HG02973 (cell line): ENCODE results near the gene ADAMTS16.

Experiments
- ATAC-seq: cut with Tn5 transposase; IDR thresholded peaks from one replicate; pipeline ENCODE4 v1.9.1; 2021; ENCODE audit warnings: moderate library complexity; ENCODE audit not compliant: unreplicated experiment

ADAMTS16 gene

GRCh38 chr5:5339257-5339656 is 199.1 kb downstream of the ADAMTS16 start:
- ATAC-seq: no peak

DNA sequence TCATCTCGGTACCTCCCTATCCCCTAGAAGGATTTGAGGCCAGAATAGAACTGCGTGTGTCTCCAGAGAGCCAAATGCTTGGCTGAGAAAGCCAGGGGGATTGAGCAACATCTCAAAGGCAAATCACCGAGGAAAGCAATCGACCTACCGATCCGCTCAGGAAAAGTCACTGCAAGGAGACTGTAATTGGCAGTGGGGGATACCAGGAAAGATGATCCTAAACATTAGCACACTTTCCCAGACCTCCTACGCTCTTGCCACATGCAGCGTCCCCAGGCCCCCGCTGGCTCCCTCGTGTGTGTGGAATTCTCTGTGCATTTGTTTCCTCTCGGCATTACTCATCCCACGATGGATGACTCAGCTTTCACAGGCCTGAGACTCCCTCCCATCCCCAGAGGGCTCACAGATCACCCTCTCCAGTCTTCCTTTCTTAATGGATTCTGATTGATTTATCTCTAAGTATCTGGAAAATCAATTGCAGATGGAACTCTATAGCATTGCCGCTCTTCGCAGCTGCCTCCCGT is 200.1 kb downstream of the ADAMTS16 start:
- ATAC-seq: no peak

DNA sequence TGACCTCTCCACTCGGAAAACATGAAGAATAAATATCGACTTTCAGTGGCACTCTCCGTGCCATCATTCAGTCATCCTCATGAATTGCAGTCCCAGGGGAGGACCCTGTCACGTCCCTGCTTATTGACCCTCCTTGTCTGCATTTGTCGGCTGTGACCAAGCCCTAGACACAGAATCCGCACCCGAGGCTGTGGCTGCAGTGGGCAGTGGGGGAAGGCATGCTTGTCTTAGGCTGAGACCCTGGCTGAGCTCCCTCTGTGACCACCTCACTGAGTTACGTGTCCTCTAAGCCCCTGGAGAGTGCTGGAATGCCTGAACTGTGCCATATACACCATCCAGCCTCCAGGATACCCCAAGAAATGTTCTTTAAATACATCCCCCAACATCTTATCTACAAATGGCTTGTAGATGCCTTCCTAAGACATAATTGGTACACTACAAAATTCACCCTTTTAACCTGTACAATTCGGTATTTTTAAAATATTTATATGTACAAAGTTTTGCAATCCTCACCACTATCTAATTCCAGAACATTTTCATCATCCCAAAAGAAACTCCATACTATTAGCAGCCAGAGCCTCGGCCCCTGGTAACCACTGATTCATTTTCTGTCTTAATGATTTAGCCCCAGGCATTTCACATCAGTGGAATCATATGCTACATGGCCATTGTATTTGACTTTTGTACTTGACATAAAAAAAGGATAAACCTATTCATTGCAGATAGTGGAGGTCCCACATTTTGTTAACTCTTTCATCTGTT is 201.6 kb downstream of the ADAMTS16 start:
- ATAC-seq: no peak

- ATAC-seq: no peak
Observed at GRCh38 chr5:5342784-5343183, 202.7 kb downstream of the ADAMTS16 start.

- ATAC-seq: no peak
Observed at GRCh38 chr5:5343568-5343967, 203.4 kb downstream of the ADAMTS16 start.

- ATAC-seq: no peak
Observed at GRCh38 chr5:5344051-5344571, 204.0 kb downstream of the ADAMTS16 start.

GRCh38 chr5:5344606-5345005 is 204.5 kb downstream of the ADAMTS16 start:
- ATAC-seq: no peak

DNA sequence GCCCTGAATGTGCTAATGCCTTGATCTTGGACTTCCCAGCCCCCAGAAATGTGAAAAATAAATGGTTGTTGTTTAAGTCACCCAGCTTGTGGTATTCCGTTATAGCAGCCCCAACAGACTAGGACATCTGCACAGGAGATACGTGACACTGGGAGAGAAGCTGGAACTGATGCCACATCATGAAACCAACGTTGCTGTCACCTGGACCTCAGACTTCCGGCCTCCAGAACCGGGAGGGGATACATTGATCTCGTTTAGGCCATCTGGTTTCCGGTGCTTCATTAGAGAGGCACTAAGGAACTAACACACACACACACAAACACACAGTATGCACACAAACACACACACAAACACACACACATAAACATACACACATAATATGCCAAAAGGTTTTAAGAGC is 207.3 kb downstream of the ADAMTS16 start:
- ATAC-seq: no peak

DNA sequence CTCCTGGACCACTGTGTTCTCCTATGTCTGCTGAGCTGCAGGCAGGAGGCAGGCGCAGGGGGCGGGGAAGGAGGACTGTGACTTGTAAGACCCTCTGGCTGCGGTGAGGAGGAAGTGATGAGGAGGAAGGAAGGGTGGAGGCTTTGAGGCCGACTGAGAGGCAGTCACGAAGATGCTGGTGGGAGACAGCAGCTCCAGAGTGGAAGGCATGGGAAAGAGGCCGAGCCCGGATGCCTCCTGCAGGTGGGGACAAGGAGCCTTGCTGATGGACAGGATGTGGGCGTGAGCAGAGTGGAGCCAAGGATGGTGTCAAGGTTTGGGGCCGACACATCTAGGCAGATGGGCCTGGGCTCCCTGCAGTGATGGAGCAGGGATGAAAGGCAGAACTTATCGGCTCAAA is 208.0 kb downstream of the ADAMTS16 start:
- no peak for ATAC-seq

DNA sequence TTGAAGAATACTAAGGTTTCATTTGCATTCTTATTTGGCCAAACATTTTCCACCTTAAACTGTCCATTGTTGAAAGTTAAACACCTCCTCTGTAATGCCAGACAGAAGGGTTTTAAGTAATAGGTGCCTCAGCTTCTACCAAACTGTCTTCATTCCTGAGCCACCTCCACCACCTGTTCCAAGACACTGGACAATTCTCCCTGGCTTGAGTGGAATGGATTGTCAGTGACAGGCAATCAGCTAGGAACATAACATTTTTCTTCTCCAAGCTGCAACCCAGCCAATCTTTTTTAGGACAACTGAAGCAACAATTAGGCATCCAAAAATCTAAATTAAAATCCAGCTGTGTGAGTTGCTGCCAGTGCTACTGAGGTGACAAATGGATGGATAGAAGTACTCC is 208.4 kb downstream of the ADAMTS16 start:
- no peak for ATAC-seq

DNA sequence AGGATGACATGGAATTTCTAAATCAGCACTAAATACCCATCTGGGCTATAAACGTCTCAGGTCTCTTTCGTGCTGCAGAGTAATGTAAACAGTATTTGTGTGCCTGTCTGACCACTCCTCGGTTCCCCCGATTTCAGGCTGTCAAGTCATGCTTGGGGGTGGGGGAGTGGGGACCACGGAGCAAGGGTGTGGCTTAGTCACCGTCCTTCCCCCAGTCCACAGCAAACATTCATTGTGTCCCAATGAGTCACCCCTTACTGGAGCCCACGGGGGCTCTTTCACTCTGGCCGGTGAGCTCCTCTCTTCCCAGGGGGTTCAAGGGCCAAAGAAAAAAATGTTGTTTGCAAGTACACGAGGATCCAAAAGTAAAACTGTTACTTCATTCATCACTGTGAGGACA is 210.0 kb downstream of the ADAMTS16 start:
- no peak for ATAC-seq

DNA sequence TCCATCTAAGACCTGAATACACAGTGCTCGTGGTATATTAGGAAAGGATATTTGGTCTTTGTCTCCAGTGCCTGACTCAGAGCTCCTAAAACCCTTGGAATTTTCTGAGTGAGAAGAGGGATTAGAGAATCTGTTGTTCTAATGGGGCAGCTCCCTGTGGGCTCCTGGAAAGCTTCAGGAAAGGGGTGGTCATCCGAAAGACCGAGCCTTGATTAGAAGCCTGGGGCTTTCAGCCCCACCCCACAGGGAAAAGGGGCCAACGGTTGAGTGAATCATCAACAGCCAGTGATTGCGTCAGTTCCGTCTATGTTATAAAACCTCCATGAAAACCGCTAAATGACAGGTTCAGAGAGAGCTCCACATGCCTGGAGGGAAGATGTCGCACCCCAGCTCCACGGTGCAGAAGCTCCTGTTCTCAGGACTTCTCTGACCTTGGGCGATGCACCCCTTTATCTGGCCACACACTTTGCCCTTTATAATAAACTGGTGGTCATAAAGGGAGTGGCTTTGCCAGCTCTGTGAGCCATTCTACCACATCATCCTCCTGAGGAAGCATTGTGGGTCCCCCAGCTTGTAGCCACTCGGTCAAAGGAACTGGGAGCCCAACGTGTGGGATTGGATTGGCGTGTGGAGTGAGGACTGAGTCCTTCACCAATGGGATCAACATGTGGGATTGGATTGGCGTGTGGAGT is 211.3 kb downstream of the ADAMTS16 start:
- ATAC-seq: no peak

DNA sequence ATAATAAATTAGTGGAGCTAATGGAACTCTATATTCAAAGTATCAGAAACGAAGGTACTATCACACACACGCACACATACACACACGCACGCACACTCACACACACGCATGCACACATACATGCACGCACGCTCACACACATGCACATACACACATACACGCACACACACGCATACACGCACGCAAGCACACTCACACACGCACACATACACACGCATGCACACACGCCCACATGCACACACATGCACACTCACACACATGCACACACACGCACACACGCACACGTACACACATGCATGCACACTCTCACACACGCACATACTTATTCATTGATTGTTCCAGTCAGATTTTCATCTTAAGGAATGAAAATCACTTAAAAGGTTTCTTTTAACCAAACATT is 212.5 kb downstream of the ADAMTS16 start:
- ATAC-seq: no peak

DNA sequence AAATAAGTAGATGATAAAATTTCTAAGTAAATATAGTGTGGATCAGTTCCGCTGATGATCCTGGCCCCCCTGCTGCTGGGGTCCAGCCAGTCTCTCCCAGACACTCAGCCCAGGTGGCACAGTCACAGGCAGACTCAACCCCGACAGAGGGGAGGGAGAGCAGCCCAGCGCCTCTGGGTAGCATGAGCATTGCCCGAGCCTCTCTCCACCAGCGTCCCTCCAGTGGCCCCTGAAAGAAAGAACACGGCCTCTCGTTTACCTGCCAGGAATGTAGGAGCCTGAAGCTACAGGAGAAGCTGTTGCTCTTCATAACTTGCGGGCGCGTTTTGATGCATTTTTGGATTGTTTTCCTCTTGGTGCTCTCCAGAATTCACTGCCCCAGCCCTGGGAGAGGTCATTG is 213.6 kb downstream of the ADAMTS16 start:
- no peak for ATAC-seq

- no peak for ATAC-seq
Observed at GRCh38 chr5:5356765-5357164, 216.6 kb downstream of the ADAMTS16 start.

DNA sequence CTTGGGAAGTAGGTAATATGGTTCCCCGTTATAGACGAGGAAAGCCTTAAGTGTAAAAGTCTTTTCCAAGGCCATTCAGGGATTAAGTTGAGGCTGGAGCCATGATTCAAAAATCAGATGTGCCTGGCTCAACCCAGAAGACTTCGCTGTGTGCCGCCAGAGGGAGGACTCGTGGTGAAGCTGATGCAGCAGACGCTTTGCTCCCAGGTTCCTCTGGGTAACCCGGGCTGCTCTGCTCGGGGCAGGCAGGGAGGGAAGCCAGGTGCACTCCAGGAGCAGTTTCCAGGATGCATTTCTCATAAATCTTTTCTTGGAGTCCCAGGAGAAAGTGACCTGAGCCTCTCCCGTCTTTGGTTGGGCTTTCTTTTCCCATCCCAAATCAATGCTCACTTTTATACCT is 219.5 kb downstream of the ADAMTS16 start:
- ATAC-seq: no peak

GRCh38 chr5:5360363-5360940 is 220.3 kb downstream of the ADAMTS16 start:
- no peak for ATAC-seq

DNA sequence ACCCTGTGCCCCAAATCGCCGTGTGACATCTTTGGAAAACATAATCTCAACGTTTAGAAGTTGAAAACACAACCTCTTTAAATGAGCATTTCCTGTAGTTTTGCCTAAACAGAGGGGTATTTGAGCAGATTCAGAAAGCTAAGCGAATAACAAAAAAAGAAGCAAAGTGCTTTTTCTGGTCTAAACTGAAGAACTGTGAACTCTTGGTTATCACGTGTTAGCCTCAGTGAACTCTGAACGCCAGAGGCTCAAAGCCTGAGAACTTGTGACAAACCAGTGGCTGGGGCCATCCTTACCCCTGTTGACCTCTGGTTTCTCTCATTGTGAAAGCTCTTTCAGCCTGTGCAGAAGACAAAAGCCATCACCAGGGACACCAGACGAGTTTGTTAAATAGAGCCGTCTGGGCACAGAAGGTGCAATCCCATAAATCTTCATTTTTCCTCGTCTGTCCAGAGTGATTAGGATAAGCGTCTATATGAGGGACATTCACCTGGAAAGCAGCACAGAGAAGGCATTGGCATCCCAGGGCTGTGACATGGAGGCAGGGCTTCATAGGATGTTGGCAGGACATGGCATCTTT is 220.9 kb downstream of the ADAMTS16 start:
- no peak for ATAC-seq

DNA sequence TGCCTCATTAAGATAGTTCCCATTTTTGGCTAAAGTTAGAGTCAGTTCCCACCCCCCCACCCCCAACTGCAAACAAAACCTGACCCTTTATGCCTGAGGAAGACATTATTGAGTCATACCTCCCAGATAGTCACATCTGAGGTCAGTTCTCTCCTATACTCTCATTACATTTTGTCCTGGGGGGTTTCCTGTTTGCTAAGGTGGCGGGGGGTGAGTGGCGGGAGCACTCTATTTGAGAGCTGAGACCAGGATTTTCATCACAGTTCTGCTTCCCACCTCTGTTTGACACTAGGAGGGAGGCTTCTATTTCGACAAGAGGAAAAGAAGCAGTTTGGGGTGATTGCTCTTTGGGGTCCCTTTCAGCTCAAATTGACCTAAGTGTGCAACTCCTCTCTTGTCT is 222.9 kb downstream of the ADAMTS16 start:
- ATAC-seq: no peak

DNA sequence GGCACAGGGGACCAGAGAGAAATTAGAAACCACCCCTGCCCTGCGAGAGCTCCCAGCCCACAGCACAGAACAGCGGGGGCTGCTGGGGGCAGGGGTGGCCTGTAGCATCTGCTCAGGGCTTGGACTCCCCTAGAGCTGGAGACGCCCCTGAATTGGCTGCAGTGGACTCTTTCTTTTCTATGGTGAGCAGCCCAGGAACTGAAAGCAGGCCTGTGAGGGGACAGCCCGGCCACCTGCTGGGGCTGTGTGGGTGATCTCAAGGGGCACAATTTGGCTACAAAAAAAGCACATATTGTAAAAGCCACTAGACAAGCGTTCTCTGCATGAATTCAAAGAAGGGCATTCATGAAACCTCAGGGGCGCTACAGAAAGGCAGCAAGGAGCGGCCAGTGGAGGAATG is 224.8 kb downstream of the ADAMTS16 start:
- peak; percentile 68 for ATAC-seq

DNA sequence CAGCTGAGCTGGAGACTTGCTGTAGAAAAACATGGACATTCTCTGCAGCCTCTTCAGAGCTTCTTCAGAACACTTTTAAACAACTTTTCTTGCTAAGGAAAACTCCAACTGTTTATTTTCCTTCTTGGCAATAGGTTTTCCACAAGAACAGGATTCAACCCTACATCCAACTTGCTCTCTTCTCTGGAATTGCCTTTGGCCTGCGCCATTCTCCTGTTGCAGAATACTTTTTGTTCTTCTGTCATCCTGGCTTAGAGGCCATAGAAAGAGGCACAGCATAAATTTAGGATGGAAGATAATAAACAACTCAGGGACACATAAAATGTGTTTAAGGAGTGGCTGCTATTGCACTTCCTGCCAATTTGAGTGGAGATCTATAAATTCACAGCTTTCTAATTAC is 227.6 kb downstream of the ADAMTS16 start:
- ATAC-seq: no peak
